MCF 10A (cell line): ENCODE results near the gene SPDYA. TPM values are rescaled to one million over a fixed set of nuclear protein-coding genes. Genes with fewer than 3 reads are reported as not detected.

Experiments
- BruUV-seq: library from RNA; stranded (reverse); fragments of 400-500 nt; replicated peaks from 2 replicates; lab custom pipeline; 2021; lab: Mats Ljungman, UMichigan
- CTCF ChIA-PET: fragments of 300-600 bp; sonication (Branson Sonifier 250); formaldehyde crosslinking; extraction: SDS; loops from one replicate; lab custom pipeline; 2021; ENCODE audit warnings: antibody characterized with exemption, inconsistent platforms; lab: Yijun Ruan, JAX
- POLR2A ChIA-PET: fragments of 300-600, 350-650 bp; sonication (Branson Sonifier 250); formaldehyde crosslinking; extraction: SDS; loops from one replicate; lab custom pipeline; 2020; ENCODE audit warnings: antibody characterized with exemption, inconsistent platforms; lab: Yijun Ruan, JAX
- DNase-seq: peaks from one replicate; pipeline ENCODE4 v3.0.0-alpha.2; 2018; ENCODE audit not compliant: unreplicated experiment
- H3K27ac Mint-ChIP-seq: one replicate; pipeline ENCODE4 v1.8.0; 2022; ENCODE audit warnings: mild to moderate bottlenecking, low read depth, mixed read lengths; ENCODE audit not compliant: unreplicated experiment
- H3K27me3 Mint-ChIP-seq: one replicate; pipeline ENCODE4 v1.8.0; 2022; ENCODE audit warnings: mixed read lengths; ENCODE audit not compliant: insufficient read depth, unreplicated experiment
- H3K36me3 Mint-ChIP-seq: one replicate; pipeline ENCODE4 v1.8.0; 2022; ENCODE audit warnings: mild to moderate bottlenecking, moderate library complexity, mixed read lengths; ENCODE audit not compliant: insufficient read depth, unreplicated experiment
- H3K4me1 Mint-ChIP-seq: one replicate; pipeline ENCODE4 v1.8.0; 2022; ENCODE audit warnings: mixed read lengths; ENCODE audit not compliant: insufficient read depth, unreplicated experiment
- H3K4me3 Mint-ChIP-seq: one replicate; pipeline ENCODE4 v1.8.0; 2022; ENCODE audit warnings: mild to moderate bottlenecking, moderate library complexity, mixed read lengths; ENCODE audit not compliant: unreplicated experiment
- H3K9me3 Mint-ChIP-seq: one replicate; pipeline ENCODE4 v1.8.0; 2022; ENCODE audit warnings: mixed read lengths; ENCODE audit not compliant: unreplicated experiment
- CTCF ChIP-seq: fragments of 200-600 bp; IDR thresholded peaks from one replicate; pipeline ENCODE4 v1.8.0; 2022; ENCODE audit warnings: antibody characterized with exemption, mild to moderate bottlenecking; ENCODE audit not compliant: unreplicated experiment
- intact Hi-C: fragments of 100-400 bp; cut with micrococcal nuclease; formaldehyde crosslinking; loops from 2 replicates; pipeline ENCODE4 v1.14.1; 2022
- total RNA-seq: library from RNA; stranded (reverse); gene quantifications from 2 replicates; pipeline ENCODE4 v1.2.3, GENCODE V29; 2022

SPDYA gene
- total RNA-seq, 1 experiment from 2014 or later, result 2.8 TPM

GRCh38 chr2:28821295-28821958 is 10.8 kb downstream of the SPDYA start:
- Mint-ChIP-seq H3K4me1 (no peaks in the 10 kb centered on the region), H3K4me3 (no peak overlapping the region), H3K27me3 (no peaks in the 10 kb centered on the region), H3K27ac (no peak overlapping the region), H3K36me3 (peaks cover 4% of the 10 kb centered on the region), H3K9me3 (no peaks in the 10 kb centered on the region)
- intact Hi-C loops, result loop anchor here (2.0 to 10.0 kb wide), 4 partner anchors 76 to 375 kb away; no protein-coding TSS in a partner anchor
- peak; percentile 70 for DNase-seq
- POLR2A ChIA-PET, result interaction anchor here (0.8 to 1.2 kb wide), 4 partner anchors 19 to 255 kb away, joined by 3 to 5 read pairs (median 4); partner anchors contain the start of gene TRMT61B
- no TSS peak for BruUV-seq
- CTCF ChIA-PET, result interaction anchor here (0.5 to 1.9 kb wide), 11 partner anchors 10 to 1264 kb away, joined by 3 to 10 read pairs (median 3); no protein-coding TSS in a partner anchor
- peak; percentile 59 for TF ChIP-seq CTCF

- no peaks in the 10 kb centered on the region for H3K27me3 Mint-ChIP-seq
- no peak for TF ChIP-seq CTCF
- no peak for DNase-seq
- no peaks in the 10 kb centered on the region for H3K9me3 Mint-ChIP-seq
- BruUV-seq, result no TSS peak
- intact Hi-C loops, result loop anchor here (5.0 to 10.0 kb wide), 3 partner anchors 75 to 133 kb away; no protein-coding TSS in a partner anchor
- ChIA-PET POLR2A (interaction anchor here (0.8 kb wide), 1 partner anchor 255 kb away, joined by 4 read pairs; no protein-coding TSS in a partner anchor), CTCF (interaction anchor here (0.5 to 1.9 kb wide), 5 partner anchors 22 to 1082 kb away, joined by 3 to 6 read pairs (median 3); no protein-coding TSS in a partner anchor)
- H3K27ac Mint-ChIP-seq, result no peak overlapping the region
- H3K4me1 Mint-ChIP-seq, result no peaks in the 10 kb centered on the region
- H3K36me3 Mint-ChIP-seq, result no peaks in the 10 kb centered on the region
- no peak overlapping the region for H3K4me3 Mint-ChIP-seq
These were observed 11.4 kb downstream of the SPDYA start for GRCh38 chr2:28822036-28822435.

GRCh38 chr2:28824207-28824606 is 13.6 kb downstream of the SPDYA start:
- Mint-ChIP-seq H3K27me3 (no peaks in the 10 kb centered on the region), H3K27ac (no peak overlapping the region), H3K9me3 (no peaks in the 10 kb centered on the region), H3K4me3 (no peak overlapping the region), H3K36me3 (peaks cover 5% of the 10 kb centered on the region), H3K4me1 (no peaks in the 10 kb centered on the region)
- intact Hi-C loops, result loop anchor here (5.0 to 10.0 kb wide), 3 partner anchors 73 to 131 kb away; no protein-coding TSS in a partner anchor
- POLR2A ChIA-PET, result interaction anchor here (0.9 kb wide), 1 partner anchor 33 kb away, joined by 3 read pairs; no protein-coding TSS in a partner anchor
- CTCF ChIA-PET, result no interaction called here
- BruUV-seq, result no TSS peak
- no peak for DNase-seq
- TF ChIP-seq CTCF, result no peak

- DNase-seq, result no peak
- H3K27ac Mint-ChIP-seq, result no peak overlapping the region
- no peaks in the 10 kb centered on the region for H3K27me3 Mint-ChIP-seq
- no peak overlapping the region for H3K4me3 Mint-ChIP-seq
- H3K36me3 Mint-ChIP-seq, result peaks cover 6% of the 10 kb centered on the region
- ChIA-PET POLR2A (interaction anchor here (0.9 to 1.0 kb wide), 2 partner anchors 32 to 71 kb away, joined by 3 to 4 read pairs; no protein-coding TSS in a partner anchor), CTCF (no interaction called here)
- BruUV-seq, result no TSS peak
- TF ChIP-seq CTCF, result no peak
- no peaks in the 10 kb centered on the region for H3K4me1 Mint-ChIP-seq
- intact Hi-C loops, result loop anchor here (5.0 to 10.0 kb wide), 3 partner anchors 72 to 130 kb away; no protein-coding TSS in a partner anchor
- H3K9me3 Mint-ChIP-seq, result no peaks in the 10 kb centered on the region
These were observed 14.2 kb downstream of the SPDYA start for GRCh38 chr2:28824870-28825269.
